HK-2 (cell line): Measurements from ENCODE around the gene MDM4.

ENCODE experiments used
- DNase-seq: peaks from one replicate; pipeline ENCODE4 v3.0.0-alpha.2; 2018; ENCODE audit not compliant: unreplicated experiment

MDM4 gene

GRCh38 chr1:204578867-204579664 is 62.9 kb downstream of the MDM4 start:
- DNase-seq, result no peak

- DNase-seq, result no peak
Observed at GRCh38 chr1:204579681-204580080, 63.5 kb downstream of the MDM4 start.

GRCh38 chr1:204580862-204581261 is 64.7 kb downstream of the MDM4 start:
- no peak for DNase-seq

GRCh38 chr1:204581759-204582158 is 65.6 kb downstream of the MDM4 start:
- no peak for DNase-seq

- no peak for DNase-seq
Observed at GRCh38 chr1:204583909-204584632, 67.9 kb downstream of the MDM4 start.

- no peak for DNase-seq
Observed at GRCh38 chr1:204584699-204585372, 68.6 kb downstream of the MDM4 start.

- no peak for DNase-seq
Observed at GRCh38 chr1:204587621-204588020, 71.4 kb downstream of the MDM4 start.

GRCh38 chr1:204588826-204589225 is 72.6 kb downstream of the MDM4 start:
- no peak for DNase-seq

GRCh38 chr1:204589409-204590038 is 73.3 kb downstream of the MDM4 start:
- DNase-seq, result no peak

- DNase-seq, result no peak
Observed at GRCh38 chr1:204591473-204592090, 75.4 kb downstream of the MDM4 start.

- DNase-seq, result no peak
Observed at GRCh38 chr1:204592246-204592948, 76.2 kb downstream of the MDM4 start.

GRCh38 chr1:204598319-204598969 is 82.2 kb downstream of the MDM4 start:
- no peak for DNase-seq

- no peak for DNase-seq
Observed at GRCh38 chr1:204599098-204599497, 82.9 kb downstream of the MDM4 start.

- no peak for DNase-seq
Observed at GRCh38 chr1:204599596-204599995, 83.4 kb downstream of the MDM4 start.

GRCh38 chr1:204600203-204600602 is 84.0 kb downstream of the MDM4 start:
- no peak for DNase-seq

GRCh38 chr1:204600968-204601367 is 84.8 kb downstream of the MDM4 start:
- no peak for DNase-seq

GRCh38 chr1:204602111-204602579 is 85.9 kb downstream of the MDM4 start:
- no peak for DNase-seq

- no peak for DNase-seq
Observed at GRCh38 chr1:204602871-204603542, 86.8 kb downstream of the MDM4 start.

GRCh38 chr1:204605791-204606190 is 89.6 kb downstream of the MDM4 start:
- no peak for DNase-seq
